Activated naive CD8-positive, alpha-beta T cell treated with anti-CD3 and anti-CD28 coated beads for 36 hours (primary cell): Measurements from ENCODE around the gene NMU. TPM values are rescaled to one million over a fixed set of nuclear protein-coding genes. Genes with fewer than 3 reads are reported as not detected.
"Not testable (repeated sequence)": the region's sequence is repeated elsewhere in the genome, so short reads cannot be mapped to it uniquely, and the experiment has no call there.

Experiments used
- DNase-seq: peaks from one replicate; pipeline ENCODE4 v3.0.0; 2021
- H3K27ac Mint-ChIP-seq: one replicate; pipeline ENCODE4 v1.8.0; 2022; ENCODE audit warnings: mild to moderate bottlenecking, moderate library complexity, mixed read lengths
- H3K27me3 Mint-ChIP-seq: one replicate; pipeline ENCODE4 v1.8.0; 2022; ENCODE audit warnings: mild to moderate bottlenecking, mixed read lengths
- H3K36me3 Mint-ChIP-seq: one replicate; pipeline ENCODE4 v1.8.0; 2021; ENCODE audit warnings: mild to moderate bottlenecking, mixed read lengths
- H3K4me1 Mint-ChIP-seq: one replicate; pipeline ENCODE4 v1.8.0; 2021; ENCODE audit warnings: mixed read lengths
- H3K4me3 Mint-ChIP-seq: one replicate; pipeline ENCODE4 v1.8.0; 2022; ENCODE audit warnings: mild to moderate bottlenecking, moderate library complexity, mixed read lengths
- H3K9me3 Mint-ChIP-seq: one replicate; pipeline ENCODE4 v1.8.0; 2022; ENCODE audit warnings: mixed read lengths
- total RNA-seq, 2 experiments: library from RNA; stranded (reverse); gene quantifications; one replicate each; pipeline ENCODE4 v1.2.3, GENCODE V29; 2021

NMU gene, protein sequence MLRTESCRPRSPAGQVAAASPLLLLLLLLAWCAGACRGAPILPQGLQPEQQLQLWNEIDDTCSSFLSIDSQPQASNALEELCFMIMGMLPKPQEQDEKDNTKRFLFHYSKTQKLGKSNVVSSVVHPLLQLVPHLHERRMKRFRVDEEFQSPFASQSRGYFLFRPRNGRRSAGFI
- total RNA-seq = under 1 TPM; 0.56 to 0.90 TPM

GRCh38 chr4:55635741-55636655 lies at the start of gene NMU:
Gene NMU (minus strand): TSS chr4:55636298. CDS start chr4:55636192, 106 bp downstream.
- H3K27ac Mint-ChIP-seq = no peak within 1 kb of the TSS

DNA sequence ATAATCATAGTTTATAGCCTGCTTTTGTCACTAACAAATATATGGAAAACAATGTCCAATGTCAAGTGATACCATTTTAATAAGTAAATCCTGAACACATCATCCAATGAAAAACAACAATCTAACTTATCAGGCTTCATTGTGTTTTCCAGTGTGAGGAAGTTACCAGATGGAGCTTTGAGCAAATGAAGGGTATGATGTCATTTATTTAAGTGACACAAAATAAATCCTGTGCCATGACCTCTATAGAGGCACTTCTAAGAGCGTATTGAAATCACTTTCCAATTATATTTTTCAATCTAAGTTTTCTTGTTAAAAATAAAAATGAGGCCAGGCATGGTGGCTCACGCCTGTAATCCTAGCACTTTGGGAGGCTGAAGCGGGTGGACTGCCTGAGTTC lies 48.2 kb upstream of the NMU start:
- H3K4me1 Mint-ChIP-seq = no peaks in the 10 kb centered on the region
- no peaks in the 10 kb centered on the region for H3K36me3 Mint-ChIP-seq
- no peak overlapping the region for H3K27ac Mint-ChIP-seq
- peaks cover under 1% of the 10 kb centered on the region for H3K27me3 Mint-ChIP-seq
- no peak for DNase-seq
- no peaks in the 10 kb centered on the region for H3K9me3 Mint-ChIP-seq
- H3K4me3 Mint-ChIP-seq = no peak overlapping the region

More at GRCh38 chr4:55635741-55636655, at the start of gene NMU:
- H3K36me3 Mint-ChIP-seq = no peaks in the 10 kb centered on the region
- peak within 1 kb of the TSS; percentile 71 for H3K4me3 Mint-ChIP-seq
- H3K9me3 Mint-ChIP-seq = no peaks in the 10 kb centered on the region
- peaks cover 74% of the 10 kb centered on the region for H3K27me3 Mint-ChIP-seq
- DNase-seq = peak; percentile 68
- H3K4me1 Mint-ChIP-seq = peaks cover 16% of the 10 kb centered on the region

DNA sequence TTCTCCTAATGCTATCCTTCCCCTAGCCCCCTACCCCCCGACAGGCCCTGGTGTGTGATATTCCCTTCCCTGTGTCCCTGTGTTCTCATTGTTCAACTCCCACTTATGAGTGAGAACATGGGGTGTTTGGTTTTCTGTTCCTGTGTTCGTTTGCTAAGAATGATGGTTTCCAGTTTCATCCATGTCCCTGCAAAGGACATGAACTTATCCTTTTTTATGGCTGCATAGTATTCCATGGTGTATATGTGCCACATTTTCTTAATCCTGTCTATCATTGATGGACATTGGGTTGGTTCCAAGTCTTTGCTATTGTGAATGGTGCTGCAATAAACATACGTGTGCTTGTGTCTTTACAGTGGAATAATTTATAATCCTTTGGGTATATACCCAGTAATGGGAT lies 46.7 kb upstream of the NMU start:
- not testable (repeated sequence) for H3K4me3 Mint-ChIP-seq

DNA sequence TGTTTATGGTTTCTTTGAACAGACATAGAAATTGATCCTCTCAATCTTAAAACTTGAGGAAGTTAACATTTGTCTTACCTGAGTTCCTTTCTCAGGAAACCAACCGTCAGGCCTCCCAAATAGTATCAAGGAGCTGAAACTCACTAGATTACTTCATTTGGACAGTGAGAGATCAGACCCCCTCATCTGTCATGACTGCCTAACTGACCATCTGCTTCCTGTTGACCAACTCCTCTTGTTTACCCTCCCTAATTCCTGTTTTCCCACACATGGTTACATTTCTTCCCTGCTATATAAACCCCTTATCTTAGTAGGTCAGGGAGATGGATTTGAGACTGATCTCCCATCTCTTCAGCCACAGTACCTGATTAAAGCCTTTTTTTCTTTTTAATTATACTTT lies 46.2 kb upstream of the NMU start:
- H3K36me3 Mint-ChIP-seq = no peaks in the 10 kb centered on the region
- peaks cover 5% of the 10 kb centered on the region for H3K27me3 Mint-ChIP-seq
- H3K9me3 Mint-ChIP-seq = no peaks in the 10 kb centered on the region
- no peak overlapping the region for H3K27ac Mint-ChIP-seq
- DNase-seq = no peak
- H3K4me1 Mint-ChIP-seq = no peaks in the 10 kb centered on the region
- no peak overlapping the region for H3K4me3 Mint-ChIP-seq

More for the DNA sequence above, 46.7 kb upstream of the NMU start:
- H3K36me3 Mint-ChIP-seq, H3K27ac Mint-ChIP-seq, H3K27me3 Mint-ChIP-seq, DNase-seq, H3K4me1 Mint-ChIP-seq, H3K9me3 Mint-ChIP-seq: not testable (repeated sequence)

DNA sequence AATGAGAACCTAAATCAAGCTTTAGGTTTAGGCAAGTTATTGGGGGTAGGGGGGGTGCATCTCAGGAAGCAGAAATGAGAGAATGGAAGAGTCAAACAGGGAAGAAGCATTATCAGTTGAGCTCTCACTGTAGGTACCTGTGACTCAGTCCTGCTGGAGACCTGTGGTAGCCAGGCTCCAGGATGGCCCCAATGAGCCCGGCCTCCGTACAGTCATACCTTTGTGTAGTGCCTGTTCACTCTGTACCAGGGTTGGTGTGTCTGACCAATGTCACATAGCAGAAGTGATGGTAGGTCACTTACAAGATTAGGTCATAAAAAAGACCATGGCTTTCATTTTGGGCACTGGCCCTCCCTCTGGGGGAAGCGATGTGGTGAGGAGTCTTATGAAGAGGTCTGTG lies 45.3 kb upstream of the NMU start:
- Mint-ChIP-seq H3K4me3 (no peak overlapping the region), H3K4me1 (no peaks in the 10 kb centered on the region), H3K27me3 (peaks cover 7% of the 10 kb centered on the region), H3K36me3 (no peaks in the 10 kb centered on the region), H3K27ac (no peak overlapping the region), H3K9me3 (no peaks in the 10 kb centered on the region)
- no peak for DNase-seq

DNA sequence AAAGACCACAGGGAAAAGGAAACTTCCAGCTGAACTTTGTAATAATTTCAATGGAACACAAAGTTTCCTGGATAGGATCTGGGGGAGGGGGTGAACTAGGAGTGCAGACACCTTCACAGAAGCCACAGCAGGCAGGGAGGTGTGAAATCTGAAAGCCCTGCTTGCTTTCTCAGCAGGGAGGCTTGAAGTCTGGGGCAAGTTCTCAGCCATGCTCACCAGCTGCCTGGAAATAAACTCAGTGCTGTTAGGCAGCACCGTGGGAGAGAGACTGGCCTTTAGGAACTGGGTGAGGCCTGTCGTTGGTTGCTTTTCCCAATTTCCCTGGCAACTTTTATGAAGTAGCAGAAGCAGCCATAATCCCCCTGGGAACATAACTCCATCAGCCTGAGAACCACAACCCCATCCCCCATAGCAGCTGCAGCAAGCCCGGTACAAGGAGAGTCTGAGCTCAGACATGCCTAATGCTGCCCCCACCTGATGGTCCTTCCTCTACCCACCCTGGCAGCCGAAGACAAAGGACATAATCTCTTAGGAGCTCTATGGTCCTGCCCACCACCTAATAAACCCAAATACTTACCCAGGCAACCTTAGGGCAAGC lies 39.2 kb upstream of the NMU start:
- H3K27ac Mint-ChIP-seq = no peak overlapping the region
- H3K4me1 Mint-ChIP-seq = peaks cover 5% of the 10 kb centered on the region
- peaks cover 4% of the 10 kb centered on the region for H3K9me3 Mint-ChIP-seq
- no peak for DNase-seq
- H3K4me3 Mint-ChIP-seq = no peak overlapping the region
- peaks cover 17% of the 10 kb centered on the region for H3K27me3 Mint-ChIP-seq
- H3K36me3 Mint-ChIP-seq = no peaks in the 10 kb centered on the region

DNA sequence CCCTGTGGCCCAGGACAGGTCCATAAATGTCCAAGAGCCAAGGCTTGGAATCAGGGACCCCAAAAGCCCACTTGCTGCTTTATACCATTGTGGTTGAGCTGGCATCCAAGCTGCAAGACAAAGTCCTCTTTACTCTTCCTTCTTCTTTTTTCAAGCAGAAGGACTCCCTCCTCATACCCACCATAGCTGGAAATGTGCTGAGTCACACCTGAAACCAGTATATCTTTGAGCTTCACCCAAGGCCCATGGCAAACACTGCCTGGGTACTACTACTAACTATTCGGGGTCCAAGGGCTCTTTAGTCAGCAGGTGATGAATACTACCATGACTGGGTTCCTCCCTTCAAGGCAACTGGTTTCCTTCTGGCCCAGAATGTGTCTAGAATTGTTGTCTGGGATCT lies 37.3 kb upstream of the NMU start:
- Mint-ChIP-seq H3K4me3 (no peak overlapping the region), H3K9me3 (peaks cover 4% of the 10 kb centered on the region), H3K4me1 (peaks cover 5% of the 10 kb centered on the region), H3K27ac (no peak overlapping the region), H3K27me3 (peaks cover 27% of the 10 kb centered on the region), H3K36me3 (no peaks in the 10 kb centered on the region)
- DNase-seq = no peak

DNA sequence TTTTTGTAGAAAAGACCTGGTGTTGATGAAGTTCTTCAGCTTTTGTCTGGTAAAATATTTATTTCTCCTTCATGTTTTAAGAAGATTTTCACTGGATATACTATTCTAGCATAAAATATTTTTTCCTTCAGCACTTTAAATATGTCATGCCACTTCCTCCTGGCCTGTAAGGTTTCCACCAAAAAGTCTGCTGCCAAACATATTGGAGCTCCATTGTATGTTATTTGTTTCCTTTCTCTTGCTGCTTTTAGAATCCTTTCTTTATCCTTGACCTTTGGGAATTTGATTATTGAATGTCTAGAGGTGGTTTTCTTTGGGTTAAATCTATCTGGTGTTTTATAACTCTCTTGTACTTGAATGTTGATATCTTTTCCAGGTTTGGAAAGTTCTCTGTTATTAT lies 35.6 kb upstream of the NMU start:
- H3K9me3 Mint-ChIP-seq = peaks cover 4% of the 10 kb centered on the region
- H3K27me3 Mint-ChIP-seq = peaks cover 32% of the 10 kb centered on the region
- no peak overlapping the region for H3K27ac Mint-ChIP-seq
- no peaks in the 10 kb centered on the region for H3K36me3 Mint-ChIP-seq
- H3K4me1 Mint-ChIP-seq = peaks cover 5% of the 10 kb centered on the region
- H3K4me3 Mint-ChIP-seq = no peak overlapping the region
- DNase-seq = no peak

- H3K4me1 Mint-ChIP-seq = peaks cover 5% of the 10 kb centered on the region
- no peak overlapping the region for H3K27ac Mint-ChIP-seq
- H3K4me3 Mint-ChIP-seq = no peak overlapping the region
- H3K9me3 Mint-ChIP-seq = peaks cover 4% of the 10 kb centered on the region
- H3K27me3 Mint-ChIP-seq = peaks cover 32% of the 10 kb centered on the region
- no peaks in the 10 kb centered on the region for H3K36me3 Mint-ChIP-seq
- peak; percentile 14 for DNase-seq
Observed at GRCh38 chr4:55670695-55671094, 34.6 kb upstream of the NMU start.

GRCh38 chr4:55668449-55668848 lies 32.4 kb upstream of the NMU start:
- Mint-ChIP-seq H3K9me3 (peaks cover 4% of the 10 kb centered on the region), H3K27me3 (peaks cover 27% of the 10 kb centered on the region), H3K27ac (no peak overlapping the region), H3K36me3 (no peaks in the 10 kb centered on the region), H3K4me3 (no peak overlapping the region), H3K4me1 (peaks cover 5% of the 10 kb centered on the region)
- no peak for DNase-seq

DNA sequence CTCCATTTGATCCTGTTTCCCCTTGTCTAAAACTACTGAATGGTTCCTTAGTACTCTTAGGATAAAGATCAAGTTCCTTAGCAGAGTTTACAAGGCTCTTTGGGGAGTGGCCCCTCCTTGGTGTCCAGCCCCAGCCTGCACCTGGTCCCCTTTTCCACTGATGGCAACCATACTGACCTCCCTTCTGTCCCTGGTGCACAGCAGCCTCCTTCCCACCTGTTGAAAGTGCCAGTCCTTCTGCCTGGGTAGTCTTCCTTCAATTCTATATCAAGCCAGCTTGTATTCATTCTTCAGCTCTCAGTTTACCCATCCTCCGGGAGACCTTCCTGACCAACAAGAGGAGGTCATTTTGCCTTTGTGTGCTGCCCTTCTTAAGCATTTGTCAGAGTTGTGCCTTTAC lies 30.4 kb upstream of the NMU start:
- H3K27me3 Mint-ChIP-seq = peaks cover 22% of the 10 kb centered on the region
- DNase-seq = no peak
- H3K9me3 Mint-ChIP-seq = no peaks in the 10 kb centered on the region
- no peaks in the 10 kb centered on the region for H3K36me3 Mint-ChIP-seq
- H3K4me3 Mint-ChIP-seq = no peak overlapping the region
- peaks cover 8% of the 10 kb centered on the region for H3K4me1 Mint-ChIP-seq
- H3K27ac Mint-ChIP-seq = no peak overlapping the region

DNA sequence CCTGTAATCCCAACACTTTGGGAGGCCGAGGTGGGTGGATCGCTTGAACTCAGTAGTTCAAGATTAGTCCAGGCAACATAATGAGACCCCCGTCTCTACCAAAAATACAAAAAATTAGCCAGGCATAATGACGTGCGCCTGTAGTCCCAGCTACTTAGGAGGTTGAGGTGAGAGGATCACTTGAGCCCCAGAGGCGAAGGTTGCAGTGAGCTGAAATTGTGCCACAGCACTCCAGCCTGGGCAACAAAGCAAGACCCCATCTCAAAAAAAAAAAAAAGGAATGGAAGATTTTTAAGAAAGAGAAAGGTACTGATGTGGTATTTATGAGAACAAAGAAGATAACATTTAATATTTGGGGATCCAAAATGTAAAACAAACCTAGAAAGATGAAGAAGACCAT lies 27.0 kb upstream of the NMU start:
- no peak for DNase-seq
- Mint-ChIP-seq H3K36me3 (no peaks in the 10 kb centered on the region), H3K9me3 (peaks cover 6% of the 10 kb centered on the region), H3K4me3 (no peak overlapping the region), H3K4me1 (peaks cover 16% of the 10 kb centered on the region), H3K27me3 (peaks cover 10% of the 10 kb centered on the region), H3K27ac (no peak overlapping the region)

DNA sequence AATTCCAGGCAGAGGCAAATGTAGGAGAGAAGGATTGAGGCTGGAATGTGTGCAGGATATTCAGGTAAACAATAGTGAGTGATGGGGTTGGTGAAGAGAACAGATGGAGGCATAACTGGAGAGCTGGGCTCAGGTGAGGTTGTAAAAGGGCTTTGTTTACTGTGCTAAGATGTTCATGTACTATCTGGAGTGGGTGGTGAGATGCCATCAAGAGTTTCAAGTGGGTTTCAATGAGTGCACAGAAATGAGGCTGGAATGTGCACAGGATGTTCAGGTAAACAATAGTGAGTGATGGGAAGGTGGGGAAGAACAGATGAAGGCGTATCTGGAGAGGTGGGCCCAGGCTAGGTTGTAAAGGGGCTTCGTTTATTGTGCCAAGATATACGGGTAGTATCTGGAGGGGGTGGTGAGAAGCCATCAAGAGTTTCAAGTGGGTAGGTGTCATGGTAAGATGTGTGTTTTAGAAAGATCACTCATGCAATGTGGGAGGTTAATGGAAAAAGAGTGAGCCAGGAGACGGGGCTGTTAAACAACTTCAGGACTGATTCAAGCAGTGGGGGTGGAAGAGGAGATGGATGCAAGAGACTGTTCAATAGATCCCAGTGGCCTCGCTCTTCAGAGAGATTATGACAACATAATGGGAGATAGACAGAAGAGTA lies 25.4 kb upstream of the NMU start:
- Mint-ChIP-seq H3K36me3 (no peaks in the 10 kb centered on the region), H3K4me3 (no peak overlapping the region), H3K9me3 (peaks cover 6% of the 10 kb centered on the region), H3K4me1 (peaks cover 16% of the 10 kb centered on the region), H3K27ac (no peak overlapping the region), H3K27me3 (no peaks in the 10 kb centered on the region)
- DNase-seq = no peak

- Mint-ChIP-seq H3K9me3 (peaks cover 6% of the 10 kb centered on the region), H3K4me1 (peaks cover 16% of the 10 kb centered on the region), H3K4me3 (no peak overlapping the region), H3K36me3 (no peaks in the 10 kb centered on the region), H3K27ac (no peak overlapping the region), H3K27me3 (peaks cover 6% of the 10 kb centered on the region)
- no peak for DNase-seq
Observed at GRCh38 chr4:55658657-55659056, 22.6 kb upstream of the NMU start.

- Mint-ChIP-seq H3K27me3 (peaks cover 19% of the 10 kb centered on the region), H3K9me3 (no peaks in the 10 kb centered on the region), H3K27ac (no peak overlapping the region), H3K36me3 (no peaks in the 10 kb centered on the region), H3K4me3 (no peak overlapping the region), H3K4me1 (no peaks in the 10 kb centered on the region)
- no peak for DNase-seq
Observed at GRCh38 chr4:55654131-55654530, 18.0 kb upstream of the NMU start.
